CD14-positive monocyte (primary cell): Measurements from ENCODE around the gene IL12A. TPM values are rescaled to one million over a fixed set of nuclear protein-coding genes. Genes with fewer than 3 reads are reported as not detected.

Experiments
- DNase-seq, 3 donors: peaks; one replicate each; pipeline ENCODE4 v3.0.0-alpha.2; 2011 to 2022
- H2AFZ ChIP-seq: 2 replicates; pipeline ENCODE4 v1.6.0; 2012; ENCODE audit warnings: mild to moderate bottlenecking, low read depth, low read length, inconsistent platforms; ENCODE audit not compliant: insufficient read depth, poor library complexity, severe bottlenecking
- H3K27ac ChIP-seq, 2 donors: 1 replicate in 1 of 2; 2 replicates in 1 of 2; pipeline ENCODE4 v1.5.1; 2012 to 2013; ENCODE audit warnings: low read length in 2 of 2, control low read depth in 1 of 2, inconsistent platforms in 1 of 2, low read depth in 1 of 2, mild to moderate bottlenecking in 1 of 2
- H3K27me3 ChIP-seq, 2 donors: one replicate each; pipeline versions ENCODE4 v1.6.0 to v1.6.1; 2011 to 2013; ENCODE audit warnings: low read length in 2 of 2; ENCODE audit not compliant: control insufficient read depth in 2 of 2, insufficient read depth in 2 of 2
- H3K36me3 ChIP-seq, 2 donors: replicated peaks in 1 of 2; 1 replicate in 1 of 2; 2 replicates in 1 of 2; pipeline versions ENCODE4 v1.5.1 to v1.6.1; 2012 to 2013; ENCODE audit warnings: low read length in 2 of 2, control low read depth in 1 of 2, inconsistent platforms in 1 of 2, mild to moderate bottlenecking in 1 of 2; ENCODE audit not compliant: insufficient read depth in 2 of 2, control insufficient read depth in 1 of 2
- H3K4me1 ChIP-seq, 2 donors: 1 replicate in 1 of 2; 2 replicates in 1 of 2; pipeline versions ENCODE4 v1.5.1 to v1.6.1; 2012 to 2013; ENCODE audit warnings: low read length in 2 of 2, control low read depth in 1 of 2, inconsistent platforms in 1 of 2, mild to moderate bottlenecking in 1 of 2, moderate library complexity in 1 of 2; ENCODE audit not compliant: insufficient read depth in 2 of 2, control insufficient read depth in 1 of 2
- H3K4me2 ChIP-seq: replicated peaks from 2 replicates; pipeline ENCODE3; 2012; ENCODE audit warnings: low read length, moderate library complexity, mild to moderate bottlenecking; ENCODE audit not compliant: poor library complexity, severe bottlenecking; ENCODE audit errors: extremely low read depth
- H3K4me3 ChIP-seq, 3 experiments: fragments of 200-600 bp in 1 of 3; sonication (generic) in 1 of 3; replicated peaks in 1 of 3; 1 replicate in 2 of 3; 2 replicates in 1 of 3; pipeline ENCODE4 v1.5.1; 2011 to 2013; ENCODE audit warnings: low read length in 3 of 3, mild to moderate bottlenecking in 3 of 3, control low read depth in 2 of 3, low read depth in 2 of 3, inconsistent platforms in 1 of 3, moderate library complexity in 1 of 3
- H3K79me2 ChIP-seq: 2 replicates; pipeline ENCODE4 v1.6.0; 2012; ENCODE audit warnings: mild to moderate bottlenecking, control low read depth, inconsistent platforms, low read length, moderate library complexity; ENCODE audit not compliant: insufficient read depth
- H3K9ac ChIP-seq: 2 replicates; pipeline ENCODE4 v1.6.0; 2017; ENCODE audit warnings: low read length, mild to moderate bottlenecking; ENCODE audit not compliant: insufficient read depth, poor library complexity, severe bottlenecking
- H3K9me3 ChIP-seq, 2 donors: replicated peaks in 1 of 2; 1 replicate in 1 of 2; 2 replicates in 1 of 2; pipeline versions ENCODE4 v1.5.1 to v1.6.1; 2012 to 2013; ENCODE audit warnings: low read length in 2 of 2, control low read depth in 1 of 2; ENCODE audit not compliant: control insufficient read depth in 1 of 2, insufficient read depth in 1 of 2
- H4K20me1 ChIP-seq: 2 replicates; pipeline ENCODE4 v1.6.0; 2012; ENCODE audit warnings: mild to moderate bottlenecking, low read length, control low read depth, moderate library complexity; ENCODE audit not compliant: insufficient read depth
- H3K27ac Mint-ChIP-seq, 7 donors: one replicate each; pipeline ENCODE4 v1.8.0; 2020; ENCODE audit warnings: mild to moderate bottlenecking in 7 of 7, mixed read lengths in 7 of 7, moderate library complexity in 6 of 7, inconsistent platforms in 2 of 7
- H3K27me3 Mint-ChIP-seq, 3 donors: one replicate each; pipeline ENCODE4 v1.8.0; 2021 to 2022; ENCODE audit warnings: low read depth in 3 of 3, mild to moderate bottlenecking in 3 of 3, mixed read lengths in 3 of 3, moderate library complexity in 3 of 3, inconsistent platforms in 1 of 3
- H3K36me3 Mint-ChIP-seq, 2 donors: one replicate each; pipeline ENCODE4 v1.8.0; 2020; ENCODE audit warnings: mixed read lengths in 2 of 2, inconsistent platforms in 1 of 2, mild to moderate bottlenecking in 1 of 2
- H3K4me1 Mint-ChIP-seq: one replicate; pipeline ENCODE4 v1.8.0; 2020; ENCODE audit warnings: mild to moderate bottlenecking, mixed read lengths
- H3K4me3 Mint-ChIP-seq, 2 donors: one replicate each; pipeline ENCODE4 v1.8.0; 2020; ENCODE audit warnings: mild to moderate bottlenecking in 2 of 2, mixed read lengths in 2 of 2, moderate library complexity in 1 of 2
- H3K9me3 Mint-ChIP-seq, 7 donors: one replicate each; pipeline ENCODE4 v1.8.0; 2020 to 2022; ENCODE audit warnings: mixed read lengths in 7 of 7, mild to moderate bottlenecking in 6 of 7, moderate library complexity in 6 of 7, inconsistent platforms in 2 of 7
- WGBS: methylation state at CpG from one replicate; pipeline ENCODE4 v1.1.5; 2013; ENCODE audit warnings: missing lambda C conversion rate; ENCODE audit not compliant: insufficient coverage; 5-methylcytosine and 5-hydroxymethylcytosine counted together
- intact Hi-C, 2 donors: fragments of 100-400 bp; cut with micrococcal nuclease; formaldehyde crosslinking; loops; one replicate each; pipeline versions ENCODE4 v1.15.0 to v1.15.1; 2023
- polyA plus RNA-seq, 3 donors: library from polyadenylated mRNA; depleted of rRNA in 1 of 3; unstranded in 2 of 3; stranded (reverse) in 1 of 3; fragments of 300-500 nt in 2 of 3; fragments of >200 nt in 1 of 3; fragmentation: Illumina TruSeq in 2 of 3; gene quantifications; 1 replicate in 2 of 3; 2 replicates in 1 of 3; pipeline ENCODE4 v1.2.3, GENCODE V29; 2012 to 2021
- TF ChIP-seq, protein P1 (sequence below): fragments of 200-600 bp; IDR thresholded peaks from one replicate; pipeline ENCODE4 v1.8.0; 2022; ENCODE audit warnings: antibody characterized with exemption, mild to moderate bottlenecking

IL12A gene
- polyA plus RNA-seq, 3 donors, result 0.24 to 0.67 TPM; not detected in 1

DNA sequence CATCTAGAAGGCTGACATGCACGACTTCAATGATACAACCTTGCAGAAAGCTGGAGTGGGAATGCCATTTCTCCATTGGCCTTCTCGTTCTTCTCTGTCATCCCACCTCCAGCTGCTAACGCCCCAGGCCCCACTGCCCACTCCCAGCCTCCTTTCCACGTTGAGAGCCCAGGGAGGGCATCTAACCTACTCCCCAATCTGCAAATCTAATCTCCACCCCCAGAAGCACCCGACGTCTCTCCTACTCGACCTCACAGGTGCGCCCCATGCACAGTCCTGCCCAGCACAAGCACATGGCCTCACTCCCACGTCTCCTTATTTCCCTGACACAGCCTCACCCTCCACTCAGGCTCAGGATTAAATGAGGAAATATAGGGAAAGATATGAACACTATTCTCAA is 33.4 kb downstream of the IL12A start:
- H3K36me3 Mint-ChIP-seq, result no peaks in the 10 kb centered on the region
- Histone ChIP-seq H2AFZ (no peak overlapping the region), H3K27me3 (no peaks in the 10 kb centered on the region), H3K4me3 (no peak overlapping the region), H4K20me1 (no peaks in the 10 kb centered on the region), H3K79me2 (no peaks in the 10 kb centered on the region), H3K27ac (no peak overlapping the region), H3K9ac (no peak overlapping the region), H3K9me3 (no peaks in the 10 kb centered on the region), H3K4me1 (peaks cover 0 to under 1% of the 10 kb centered on the region in 2 donors), H3K36me3 (no peaks in the 10 kb centered on the region), H3K4me2 (no peak overlapping the region)
- H3K4me1 Mint-ChIP-seq, result peaks cover 5% of the 10 kb centered on the region
- peaks cover 0 to 12% (median 0%) of the 10 kb centered on the region in 7 donors for H3K9me3 Mint-ChIP-seq
- H3K27me3 Mint-ChIP-seq, result peaks cover 0 to 2% (median 0%) of the 10 kb centered on the region in 3 donors
- no peak overlapping the region for H3K4me3 Mint-ChIP-seq
- no peak overlapping the region for H3K27ac Mint-ChIP-seq
- TF ChIP-seq, protein P1, sequence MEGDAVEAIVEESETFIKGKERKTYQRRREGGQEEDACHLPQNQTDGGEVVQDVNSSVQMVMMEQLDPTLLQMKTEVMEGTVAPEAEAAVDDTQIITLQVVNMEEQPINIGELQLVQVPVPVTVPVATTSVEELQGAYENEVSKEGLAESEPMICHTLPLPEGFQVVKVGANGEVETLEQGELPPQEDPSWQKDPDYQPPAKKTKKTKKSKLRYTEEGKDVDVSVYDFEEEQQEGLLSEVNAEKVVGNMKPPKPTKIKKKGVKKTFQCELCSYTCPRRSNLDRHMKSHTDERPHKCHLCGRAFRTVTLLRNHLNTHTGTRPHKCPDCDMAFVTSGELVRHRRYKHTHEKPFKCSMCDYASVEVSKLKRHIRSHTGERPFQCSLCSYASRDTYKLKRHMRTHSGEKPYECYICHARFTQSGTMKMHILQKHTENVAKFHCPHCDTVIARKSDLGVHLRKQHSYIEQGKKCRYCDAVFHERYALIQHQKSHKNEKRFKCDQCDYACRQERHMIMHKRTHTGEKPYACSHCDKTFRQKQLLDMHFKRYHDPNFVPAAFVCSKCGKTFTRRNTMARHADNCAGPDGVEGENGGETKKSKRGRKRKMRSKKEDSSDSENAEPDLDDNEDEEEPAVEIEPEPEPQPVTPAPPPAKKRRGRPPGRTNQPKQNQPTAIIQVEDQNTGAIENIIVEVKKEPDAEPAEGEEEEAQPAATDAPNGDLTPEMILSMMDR, result no peak
- 98% methylated on average over 4 of the region's 9 CpGs for WGBS
- DNase-seq, result no peak
- intact Hi-C loops, result no loop called here

DNA sequence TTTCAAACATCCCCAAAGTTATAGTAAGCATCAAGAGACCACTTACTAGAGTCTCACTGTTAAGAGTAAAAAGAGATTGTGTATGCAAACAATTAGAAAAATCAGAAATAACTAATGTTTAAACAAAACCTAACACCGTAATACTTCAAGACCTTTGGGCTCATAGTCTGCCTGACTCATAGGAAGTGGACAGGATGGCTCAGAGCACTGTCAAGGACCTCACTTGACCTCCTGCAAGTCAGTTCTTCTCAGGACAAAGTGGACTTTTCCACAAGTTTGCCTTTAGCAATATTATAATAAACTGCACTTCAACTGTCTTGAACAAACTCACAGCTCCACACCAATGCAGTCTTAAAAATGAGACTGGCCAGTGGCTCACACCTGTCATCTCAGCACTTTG is 34.8 kb downstream of the IL12A start:
- no peaks in the 10 kb centered on the region for H3K36me3 ChIP-seq
- Mint-ChIP-seq H3K27me3 (peaks cover 0 to 4% (median 0%) of the 10 kb centered on the region in 3 donors), H3K4me3 (no peak overlapping the region), H3K4me1 (peaks cover 14% of the 10 kb centered on the region), H3K36me3 (no peaks in the 10 kb centered on the region), H3K27ac (no peak overlapping the region), H3K9me3 (peaks cover 0 to 4% (median 0%) of the 10 kb centered on the region in 7 donors)
- H3K4me3 ChIP-seq, result no peak overlapping the region
- no peak overlapping the region for H3K9ac ChIP-seq
- TF ChIP-seq, protein P1, result no peak
- DNase-seq, result no peak
- no peaks in the 10 kb centered on the region for H4K20me1 ChIP-seq
- H3K9me3 ChIP-seq, result no peaks in the 10 kb centered on the region
- H3K4me2 ChIP-seq, result no peak overlapping the region
- intact Hi-C loops, result no loop called here
- H3K27me3 ChIP-seq, result no peaks in the 10 kb centered on the region
- no peak overlapping the region for H2AFZ ChIP-seq
- no peaks in the 10 kb centered on the region for H3K79me2 ChIP-seq
- 100% methylated on average over 1 of the region's 1 CpG for WGBS
- peaks cover 9 to 11% of the 10 kb centered on the region in 2 donors for H3K4me1 ChIP-seq
- no peak overlapping the region for H3K27ac ChIP-seq
